ENCODE measurements around the gene WDR38.

WDR38 gene

GRCh38 chr9:124881138-124881743 is 28.0 kb downstream of the WDR38 start:
- DNase-seq (ENCODE audit: low read depth, low spot score) = no peak

- no peak for DNase-seq (ENCODE audit: low read depth, low spot score)
These were observed 29.0 kb downstream of the WDR38 start for GRCh38 chr9:124882231-124882630.

- no peak for DNase-seq (ENCODE audit: low read depth, low spot score)
These were observed 31.1 kb downstream of the WDR38 start for GRCh38 chr9:124884376-124884775.

GRCh38 chr9:124885551-124885950 is 32.3 kb downstream of the WDR38 start:
- no peak for DNase-seq (ENCODE audit: low read depth, low spot score)

GRCh38 chr9:124886461-124886860 is 33.2 kb downstream of the WDR38 start:
- no peak for DNase-seq (ENCODE audit: low read depth, low spot score)

- DNase-seq (ENCODE audit: low read depth, low spot score) = no peak
These were observed 33.7 kb downstream of the WDR38 start for GRCh38 chr9:124886866-124887492.

GRCh38 chr9:124887832-124888231 is 34.6 kb downstream of the WDR38 start:
- no peak for DNase-seq (ENCODE audit: low read depth, low spot score)

GRCh38 chr9:124889006-124889405 is 35.7 kb downstream of the WDR38 start:
- DNase-seq (ENCODE audit: low read depth, low spot score) = no peak

- no peak for DNase-seq (ENCODE audit: low read depth, low spot score)
These were observed 36.9 kb downstream of the WDR38 start for GRCh38 chr9:124890179-124890578.

GRCh38 chr9:124894035-124894740 is 40.9 kb downstream of the WDR38 start:
- no peak for DNase-seq (ENCODE audit: low read depth, low spot score)

- DNase-seq (ENCODE audit: low read depth, low spot score) = peak; percentile 47
These were observed 41.5 kb downstream of the WDR38 start for GRCh38 chr9:124894741-124895170.

- DNase-seq (ENCODE audit: low read depth, low spot score) = no peak
These were observed 44.6 kb downstream of the WDR38 start for GRCh38 chr9:124897570-124898460.

GRCh38 chr9:124899845-124900244 is 46.6 kb downstream of the WDR38 start:
- no peak for DNase-seq (ENCODE audit: low read depth, low spot score)

GRCh38 chr9:124906966-124907365 is 53.7 kb downstream of the WDR38 start:
- no peak for DNase-seq (ENCODE audit: low read depth, low spot score)

All from iPS DF 19.7 (cell line).